Measurements from ENCODE around the gene TARBP1. TPM values are rescaled to one million over a fixed set of nuclear protein-coding genes. Genes with fewer than 3 reads are reported as not detected.

TARBP1 gene
- total RNA-seq, 2 experiments from 2014 or later: 38.4 to 40.9 TPM

GRCh38 chr1:234479866-234480265 is 887 bp upstream of the TARBP1 start:
- no peak for TF ChIP-seq CTCF (IDR thresholded peaks at IDR 0.05)
- POLR2A ChIA-PET: interaction anchor here (1.3 kb wide), 1 partner anchor 532 kb away, joined by 5 read pairs; no protein-coding TSS in a partner anchor
- H3K4me3 Mint-ChIP-seq: peak overlapping the region; percentile 83
- no peaks in the 10 kb centered on the region for H3K9me3 ChIP-seq (ENCODE audit: control insufficient read depth in 1 of 2, insufficient read depth in 1 of 2, low read length in 2 of 2)
- H3K9me3 Mint-ChIP-seq: no peaks in the 10 kb centered on the region
- intact Hi-C loops (cut with DNase I, micrococcal nuclease): loop anchor here (5.0 to 10.0 kb wide), 3 partner anchors 105 to 1015 kb away; partner anchors contain the start of genes COA6 (in 2 of the 2) and IRF2BP2 (in 1 of the 2)
- H3K4me1 Mint-ChIP-seq (ENCODE audit: low read depth): peaks cover 33% of the 10 kb centered on the region
- H3K27me3 ChIP-seq (ENCODE audit: control insufficient read depth in 1 of 2, insufficient read depth in 2 of 2, low read length in 2 of 2): no peaks in the 10 kb centered on the region
- H3K36me3 Mint-ChIP-seq (ENCODE audit: low read depth): no peaks in the 10 kb centered on the region
- H3K4me3 ChIP-seq (ENCODE audit: low read length): no peak overlapping the region
- CTCF ChIA-PET: interaction anchor here (1.3 kb wide), 1 partner anchor 198 kb away, joined by 3 read pairs; no protein-coding TSS in a partner anchor
- peak overlapping the region; percentile 82 for H3K27ac Mint-ChIP-seq
- no peak for ATAC-seq (ENCODE audit: poor library complexity)
- no peak overlapping the region for H3K27ac ChIP-seq (ENCODE audit: low read depth in 1 of 2, low read length in 2 of 2)
- no peaks in the 10 kb centered on the region for H3K36me3 ChIP-seq (ENCODE audit: insufficient read depth, low read length)
- peaks cover 18% of the 10 kb centered on the region for H3K4me1 ChIP-seq (ENCODE audit: insufficient read depth, low read length)
- no peak for DNase-seq
- no peaks in the 10 kb centered on the region for H3K27me3 Mint-ChIP-seq

GRCh38 chr1:234479310-234479559 is 256 bp upstream of the TARBP1 start:
- peaks cover 19% of the 10 kb centered on the region for H3K4me1 ChIP-seq (ENCODE audit: insufficient read depth, low read length)
- no peaks in the 10 kb centered on the region for H3K27me3 ChIP-seq (ENCODE audit: control insufficient read depth in 1 of 2, insufficient read depth in 2 of 2, low read length in 2 of 2)
- POLR2A ChIA-PET: interaction anchor here (1.0 to 3.2 kb wide), 10 partner anchors 8 to 682 kb away, joined by 3 to 43 read pairs (median 7); partner anchors contain the start of genes COA6, IRF2BP2 and RBM34
- H3K9me3 ChIP-seq (ENCODE audit: control insufficient read depth in 1 of 2, insufficient read depth in 1 of 2, low read length in 2 of 2): no peaks in the 10 kb centered on the region
- TF ChIP-seq CTCF (IDR thresholded peaks at IDR 0.05): no peak
- no peak overlapping the region for H3K27ac ChIP-seq (ENCODE audit: low read depth in 1 of 2, low read length in 2 of 2)
- no peaks in the 10 kb centered on the region for H3K36me3 Mint-ChIP-seq (ENCODE audit: low read depth)
- H3K4me3 ChIP-seq (ENCODE audit: low read length): peak overlapping the region; percentile 47
- no peaks in the 10 kb centered on the region for H3K27me3 Mint-ChIP-seq
- H3K4me1 Mint-ChIP-seq (ENCODE audit: low read depth): peaks cover 39% of the 10 kb centered on the region
- peak overlapping the region; percentile 83 for H3K4me3 Mint-ChIP-seq
- DNase-seq (no peak), ATAC-seq (ENCODE audit: poor library complexity) (no peak)
- CTCF ChIA-PET: interaction anchor here (1.3 to 2.0 kb wide), 4 partner anchors 8 to 604 kb away, joined by 3 to 8 read pairs (median 4); no protein-coding TSS in a partner anchor
- peak overlapping the region; percentile 82 for H3K27ac Mint-ChIP-seq
- H3K9me3 Mint-ChIP-seq: no peaks in the 10 kb centered on the region
- intact Hi-C loops (cut with DNase I, micrococcal nuclease): loop anchor here (5.0 to 10.0 kb wide), 3 partner anchors 104 to 1016 kb away; partner anchors contain the start of genes COA6 (in 2 of the 2) and IRF2BP2 (in 1 of the 2)
- no peaks in the 10 kb centered on the region for H3K36me3 ChIP-seq (ENCODE audit: insufficient read depth, low read length)

GRCh38 chr1:234478152-234478480 is 863 bp downstream of the TARBP1 start:
- Histone ChIP-seq H3K4me1 (ENCODE audit: insufficient read depth, low read length) (peaks cover 23% of the 10 kb centered on the region), H3K36me3 (ENCODE audit: insufficient read depth, low read length) (no peaks in the 10 kb centered on the region), H3K27me3 (ENCODE audit: control insufficient read depth in 1 of 2, insufficient read depth in 2 of 2, low read length in 2 of 2) (no peaks in the 10 kb centered on the region), H3K9me3 (ENCODE audit: control insufficient read depth in 1 of 2, insufficient read depth in 1 of 2, low read length in 2 of 2) (no peaks in the 10 kb centered on the region), H3K4me3 (ENCODE audit: low read length) (peak overlapping the region; percentile 64), H3K27ac (ENCODE audit: low read depth in 1 of 2, low read length in 2 of 2) (peak overlapping the region in 1 of 2 donors; percentile 45)
- peak; percentile 81 for ATAC-seq (ENCODE audit: poor library complexity)
- ChIA-PET CTCF (interaction anchor here (0.6 to 2.0 kb wide), 5 partner anchors 9 to 606 kb away, joined by 3 to 8 read pairs (median 3); no protein-coding TSS in a partner anchor), POLR2A (interaction anchor here (0.6 to 3.2 kb wide), 22 partner anchors 9 to 1439 kb away, joined by 3 to 43 read pairs (median 5); partner anchors contain the start of genes B3GALNT2, COA6, IRF2BP2 and RBM34)
- Mint-ChIP-seq H3K27ac (peak overlapping the region; percentile 92), H3K4me1 (ENCODE audit: low read depth) (peaks cover 50% of the 10 kb centered on the region), H3K36me3 (ENCODE audit: low read depth) (no peaks in the 10 kb centered on the region), H3K9me3 (no peaks in the 10 kb centered on the region), H3K4me3 (peak overlapping the region; percentile 90), H3K27me3 (no peaks in the 10 kb centered on the region)
- peak; percentile 56 to 87 (median 73) for DNase-seq
- no peak for TF ChIP-seq CTCF (IDR thresholded peaks at IDR 0.05)
- intact Hi-C loops (cut with DNase I, micrococcal nuclease): loop anchor here (5.0 to 10.0 kb wide), 3 partner anchors 103 to 1017 kb away; partner anchors contain the start of genes COA6 (in 2 of the 2) and IRF2BP2 (in 1 of the 2)

All from CD4-positive, alpha-beta T cell (primary cell).